Stromal cell of bone marrow (primary cell): ENCODE data around the gene IFT74.
"Not testable (repeated sequence)": the region's sequence is repeated elsewhere in the genome, so short reads cannot be mapped to it uniquely, and the experiment has no call there.

Experiments
- DNase-seq: peaks from one replicate; pipeline ENCODE4 v3.0.0-alpha.2; 2012; ENCODE audit warnings: low read depth

IFT74 gene

GRCh38 chr9:27073841-27074728, 117.9 kb downstream of the IFT74 start:
- no peak for DNase-seq

- no peak for DNase-seq
These were observed 122.5 kb downstream of the IFT74 start for GRCh38 chr9:27078685-27079084.

DNA sequence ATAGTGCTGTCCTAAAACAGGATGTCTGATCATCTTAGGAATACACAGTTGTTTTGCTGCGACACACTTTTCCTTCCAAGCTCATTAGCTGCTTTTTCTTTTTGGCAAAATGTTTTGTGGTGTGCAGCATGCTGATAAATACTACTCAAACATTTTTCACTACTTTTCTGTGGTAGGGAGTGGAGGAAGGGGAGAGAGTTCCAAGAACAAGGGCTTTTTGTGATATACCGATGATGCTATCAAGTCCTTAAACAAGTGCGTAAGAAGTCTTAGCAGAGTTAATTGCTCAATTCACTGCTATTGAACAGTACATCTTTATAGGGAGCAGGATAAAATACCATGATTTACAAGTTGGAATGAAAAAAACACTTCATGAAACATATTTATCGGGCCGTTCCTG, 129.2 kb downstream of the IFT74 start:
- DNase-seq: no peak

DNA sequence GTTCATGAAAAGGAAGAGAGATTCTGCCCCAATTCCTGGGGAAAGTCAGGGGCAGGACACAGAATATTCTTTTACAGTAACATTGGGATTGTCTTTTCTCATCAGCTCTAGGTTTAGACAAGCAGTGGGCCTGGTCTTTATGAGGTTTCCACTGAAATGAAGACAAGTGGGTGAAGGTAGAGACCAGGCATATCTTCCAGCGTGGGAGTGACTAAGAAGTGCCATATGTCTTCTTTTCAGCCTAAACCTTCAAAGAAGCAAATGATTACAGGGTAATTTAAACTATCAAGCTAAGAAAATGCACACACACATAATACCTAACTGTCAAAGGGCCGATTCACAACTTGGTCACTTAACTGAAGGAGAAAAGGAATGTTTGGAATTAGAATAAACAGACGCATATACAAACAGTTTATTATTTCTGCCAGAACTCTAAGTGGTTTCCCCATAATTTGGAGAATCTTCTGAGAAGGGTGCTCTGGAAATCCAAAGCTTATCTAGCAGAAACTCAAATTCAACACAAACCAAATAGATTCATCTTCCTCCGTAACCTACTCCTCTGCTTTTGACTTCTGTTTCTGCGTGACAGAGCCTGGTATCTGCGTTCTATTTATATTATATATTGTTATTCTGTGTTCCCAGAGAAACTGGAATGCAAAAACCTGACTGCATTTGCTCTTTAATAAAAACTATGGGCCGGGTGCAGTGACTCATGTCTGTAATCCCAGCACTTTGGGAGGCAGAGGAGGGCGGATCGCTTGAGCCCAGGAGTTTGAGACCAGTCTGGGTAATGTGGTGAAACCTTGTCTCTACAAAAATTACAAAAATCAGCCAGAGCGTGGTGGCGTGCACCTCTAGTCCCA, 130.8 kb downstream of the IFT74 start:
- DNase-seq: no peak

DNA sequence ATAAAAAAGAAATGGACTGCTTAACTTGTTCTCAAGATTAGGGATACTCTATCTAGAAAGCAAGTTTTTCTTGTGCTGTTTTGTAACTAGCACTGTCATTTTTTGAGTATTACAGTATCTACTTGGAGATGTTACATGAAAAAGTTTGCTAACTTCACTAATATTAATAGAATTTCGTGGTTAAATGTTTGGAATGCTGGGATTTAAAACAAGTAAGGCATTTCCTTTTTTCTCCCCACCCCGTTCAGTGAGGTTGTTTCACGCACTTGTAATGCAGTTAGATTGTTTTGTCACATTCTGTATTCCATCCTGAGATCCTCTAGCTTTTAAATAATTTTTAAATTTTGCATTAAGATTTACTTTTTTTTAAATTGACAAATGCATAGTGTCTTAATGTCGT, 132.8 kb downstream of the IFT74 start:
- DNase-seq: no peak

GRCh38 chr9:27089706-27090105, 133.5 kb downstream of the IFT74 start:
- no peak for DNase-seq

DNA sequence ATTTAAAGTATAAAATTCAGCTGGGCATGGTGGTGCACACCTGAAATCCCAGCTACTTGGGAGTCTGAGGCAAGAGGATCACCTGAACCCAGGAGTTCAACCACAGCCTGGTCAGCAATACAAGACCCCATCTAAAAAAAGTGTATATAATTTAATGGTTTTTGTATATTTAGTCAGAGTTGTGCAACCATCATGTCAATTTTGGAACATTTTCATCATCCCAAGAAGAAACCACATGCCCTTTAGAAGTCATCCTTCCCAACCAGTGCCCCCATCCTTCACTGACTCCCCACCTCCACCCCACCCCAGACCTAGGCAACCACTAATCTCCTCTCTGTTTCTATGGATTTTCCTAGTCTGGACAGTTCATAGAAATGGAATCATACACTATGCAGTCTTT, 134.0 kb downstream of the IFT74 start:
- DNase-seq: no peak

- no peak for DNase-seq
These were observed 134.5 kb downstream of the IFT74 start for GRCh38 chr9:27090711-27091110.

- DNase-seq: not testable (repeated sequence)
These were observed 136.3 kb downstream of the IFT74 start for GRCh38 chr9:27092496-27092895.

GRCh38 chr9:27093384-27094067, 137.3 kb downstream of the IFT74 start:
- DNase-seq: not testable (repeated sequence)

- peak; percentile 91 for DNase-seq
These were observed 138.6 kb downstream of the IFT74 start for GRCh38 chr9:27094640-27095298.

GRCh38 chr9:27107241-27107640, 151.0 kb downstream of the IFT74 start:
- no peak for DNase-seq

GRCh38 chr9:27108981-27109541, 152.8 kb downstream of the IFT74 start, which contains the start of gene TEK:
TSS of gene TEK (plus strand) at chr9:27109225. CDS start at chr9:27109591, 366 bp downstream.
- no peak for DNase-seq

DNA sequence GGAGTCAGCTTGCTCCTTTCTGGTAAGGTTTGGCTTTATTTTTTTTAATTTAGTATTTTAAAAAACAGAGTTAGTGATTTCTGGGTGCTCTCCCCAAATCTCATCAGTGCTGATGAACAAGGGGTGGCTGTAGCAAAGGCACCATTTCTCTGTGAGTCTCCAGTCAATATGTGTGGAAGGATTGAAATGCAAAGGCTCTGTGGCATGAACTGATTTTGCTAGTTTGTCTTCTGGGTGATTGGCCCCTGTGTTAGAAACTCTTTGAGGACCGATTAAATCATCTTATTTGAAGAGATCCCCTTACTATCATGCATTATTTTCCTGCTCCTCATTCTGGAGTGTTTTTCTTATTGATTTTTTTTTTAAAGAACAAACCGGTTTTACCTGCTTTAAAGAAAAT, 153.4 kb downstream of the IFT74 start:
- DNase-seq: no peak

DNA sequence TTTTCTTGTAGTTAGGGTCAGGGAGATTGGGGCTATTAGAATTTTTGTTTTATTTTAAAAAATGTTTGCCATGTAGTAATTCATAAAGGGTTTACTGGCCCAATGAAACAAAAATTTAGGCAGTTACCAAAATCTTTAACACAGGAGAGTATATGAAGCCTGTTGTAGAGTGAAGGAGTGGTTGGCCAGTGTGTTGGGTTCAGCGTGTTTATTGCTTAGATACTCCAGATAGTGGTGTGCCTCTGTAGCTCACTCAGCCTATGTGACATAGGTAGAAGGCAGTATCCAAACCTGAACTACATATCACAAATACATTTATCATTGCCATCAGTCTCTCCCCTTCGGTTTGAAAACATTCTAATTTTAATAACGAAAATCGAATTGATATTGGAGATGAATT, 154.0 kb downstream of the IFT74 start:
- DNase-seq: no peak

GRCh38 chr9:27112235-27112634, 156.0 kb downstream of the IFT74 start:
- DNase-seq: no peak
